Spleen (tissue), 7 donors: ENCODE data around the gene PARD3.

Source experiments
- CTCF ChIP-seq, 11 experiments: fragments of 200-600 bp in 7 of 11; fragments of 450-650 bp in 4 of 11; sonication (generic) in 4 of 11; IDR thresholded peaks in 8 of 11; conservative IDR thresholded peaks in 3 of 11; 1 replicate in 7 of 11; 2 replicates in 4 of 11; pipeline versions ENCODE4 v1.4.0 to v1.8.0; 2016 to 2021; ENCODE audit warnings: antibody characterized with exemption in 11 of 11, inconsistent platforms in 4 of 11, mild to moderate bottlenecking in 1 of 11
- POLR2A ChIP-seq, 3 donors: fragments of 450-650 bp; IDR thresholded peaks; one replicate each; pipeline ENCODE4 v1.5.1; 2017; ENCODE audit warnings: antibody characterized with exemption in 3 of 3, mild to moderate bottlenecking in 1 of 3
- POLR2AphosphoS5 ChIP-seq, 3 donors: sonication (generic); formaldehyde crosslinking; IDR thresholded peaks; one replicate each; pipeline ENCODE4 v1.5.1; 2017; ENCODE audit warnings: antibody characterized with exemption in 3 of 3
- donor health status: DM: no; HTN: no; CAD: no; lungs with moderate emphysema.
- donor health status: DM: no; HTN: no; CAD: no.
- donor health status: DM: no; HTN: no; CAD: no.

- no peak for TF ChIP-seq POLR2A (IDR thresholded peaks at IDR 0.05)
- TF ChIP-seq CTCF (IDR thresholded peaks at IDR 0.05 in 8 of 11, conservative IDR thresholded peaks at IDR 0.05 in 3 of 11): no peak
- TF ChIP-seq POLR2AphosphoS5 (IDR thresholded peaks at IDR 0.05): no peak
These were observed 118.7 kb downstream of the PARD3 start for GRCh38 chr10:34696423-34696822.
